Body of pancreas (tissue), 4 donors: Measurements from ENCODE around the gene EIF2B1.

Experiments used
- POLR2A ChIP-seq, 3 donors: fragments of 450-650 bp; IDR thresholded peaks; one replicate each; pipeline ENCODE4 v1.6.1; 2016; ENCODE audit warnings: antibody characterized with exemption in 3 of 3, mild to moderate bottlenecking in 2 of 3
- TF ChIP-seq, protein P1 (sequence below), 7 experiments: fragments of 450-650 bp in 4 of 7; fragments of 200-600 bp in 3 of 7; sonication (generic) in 3 of 7; IDR thresholded peaks; one replicate each; pipeline ENCODE4 v1.5.1; 2016 to 2019; ENCODE audit warnings: antibody characterized with exemption in 7 of 7

GRCh38 chr12:123655420-123655819, 21.9 kb upstream of the EIF2B1 start:
- TF ChIP-seq, protein P1, sequence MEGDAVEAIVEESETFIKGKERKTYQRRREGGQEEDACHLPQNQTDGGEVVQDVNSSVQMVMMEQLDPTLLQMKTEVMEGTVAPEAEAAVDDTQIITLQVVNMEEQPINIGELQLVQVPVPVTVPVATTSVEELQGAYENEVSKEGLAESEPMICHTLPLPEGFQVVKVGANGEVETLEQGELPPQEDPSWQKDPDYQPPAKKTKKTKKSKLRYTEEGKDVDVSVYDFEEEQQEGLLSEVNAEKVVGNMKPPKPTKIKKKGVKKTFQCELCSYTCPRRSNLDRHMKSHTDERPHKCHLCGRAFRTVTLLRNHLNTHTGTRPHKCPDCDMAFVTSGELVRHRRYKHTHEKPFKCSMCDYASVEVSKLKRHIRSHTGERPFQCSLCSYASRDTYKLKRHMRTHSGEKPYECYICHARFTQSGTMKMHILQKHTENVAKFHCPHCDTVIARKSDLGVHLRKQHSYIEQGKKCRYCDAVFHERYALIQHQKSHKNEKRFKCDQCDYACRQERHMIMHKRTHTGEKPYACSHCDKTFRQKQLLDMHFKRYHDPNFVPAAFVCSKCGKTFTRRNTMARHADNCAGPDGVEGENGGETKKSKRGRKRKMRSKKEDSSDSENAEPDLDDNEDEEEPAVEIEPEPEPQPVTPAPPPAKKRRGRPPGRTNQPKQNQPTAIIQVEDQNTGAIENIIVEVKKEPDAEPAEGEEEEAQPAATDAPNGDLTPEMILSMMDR (IDR thresholded peaks at IDR 0.05) = no peak
- no peak for TF ChIP-seq POLR2A (IDR thresholded peaks at IDR 0.05)
